ENCODE data around the gene TMEM253.

TMEM253 gene

GRCh38 chr14:21105095-21105494 lies 4.2 kb downstream of the TMEM253 start:
- no peak for DNase-seq

- DNase-seq, result no peak
Observed at GRCh38 chr14:21106176-21106497, 5.3 kb downstream of the TMEM253 start.

- peak; percentile 78 to 82 for DNase-seq
Observed at GRCh38 chr14:21106498-21107282, 5.8 kb downstream of the TMEM253 start.

GRCh38 chr14:21107283-21107800 lies 6.5 kb downstream of the TMEM253 start:
- DNase-seq, result no peak

GRCh38 chr14:21108791-21109190 lies 7.9 kb downstream of the TMEM253 start:
- DNase-seq, result no peak

GRCh38 chr14:21109377-21110138 lies 8.7 kb downstream of the TMEM253 start:
- DNase-seq, result peak; percentile 29 to 54

- no peak for DNase-seq
Observed at GRCh38 chr14:21112255-21112654, 11.4 kb downstream of the TMEM253 start.

- DNase-seq, result no peak
Observed at GRCh38 chr14:21113369-21113768, 12.5 kb downstream of the TMEM253 start.

- DNase-seq, result no peak
Observed at GRCh38 chr14:21118933-21119332, 18.1 kb downstream of the TMEM253 start.

- DNase-seq, result no peak
Observed at GRCh38 chr14:21120686-21121085, 19.8 kb downstream of the TMEM253 start.

- no peak for DNase-seq
Observed at GRCh38 chr14:21121122-21121521, 20.3 kb downstream of the TMEM253 start.

GRCh38 chr14:21123429-21123828 lies 22.6 kb downstream of the TMEM253 start:
- DNase-seq, result no peak

- DNase-seq, result no peak
Observed at GRCh38 chr14:21133901-21134300, 33.0 kb downstream of the TMEM253 start.

- DNase-seq, result peak in 1 of 2 experiments; percentile 25
Observed at GRCh38 chr14:21136024-21136423, 35.2 kb downstream of the TMEM253 start.

GRCh38 chr14:21142357-21142756 lies 41.5 kb downstream of the TMEM253 start:
- no peak for DNase-seq

- no peak for DNase-seq
Observed at GRCh38 chr14:21145437-21145836, 44.6 kb downstream of the TMEM253 start.

- no peak for DNase-seq
Observed at GRCh38 chr14:21149641-21150367, 48.9 kb downstream of the TMEM253 start.

Data from NCI-H446 (cell line).